GM23248 (cell line): ENCODE data around the gene DIP2C.

Source experiments
- EZH2 ChIP-seq: fragments of 200-600 bp; sonication (generic); IDR thresholded peaks from 2 replicates; pipeline ENCODE4 v1.6.1; 2018; ENCODE audit warnings: antibody characterized with exemption, mild to moderate bottlenecking; ENCODE audit not compliant: insufficient read depth, poor library complexity, severe bottlenecking
- EZH2phosphoT487 ChIP-seq: fragments of 200-600 bp; sonication (generic); IDR thresholded peaks from 2 replicates; pipeline ENCODE4 v1.6.1; 2018; ENCODE audit warnings: antibody characterized with exemption, moderate library complexity, mild to moderate bottlenecking, low read depth; ENCODE audit not compliant: insufficient read depth

GRCh38 chr10:676178-676577 lies 13.3 kb downstream of the DIP2C start:
- no peak for TF ChIP-seq EZH2phosphoT487
- TF ChIP-seq EZH2 = no peak
